Uterus (tissue), 4 donors: Measurements from ENCODE around the gene LSS. TPM values are rescaled to one million over a fixed set of nuclear protein-coding genes. Genes with fewer than 3 reads are reported as not detected.
A peak's percentile ranks its signal among the peaks of the same experiment; 100 is the strongest.

Source experiments
- DNase-seq, 2 donors: peaks; one replicate each; pipeline ENCODE4 v3.0.0-alpha.2; 2019 to 2020
- H3K27ac ChIP-seq, 2 donors: fragments of 200-600 bp; sonication (generic); 1 replicate in 1 of 2; 2 replicates in 1 of 2; pipeline ENCODE4 v1.5.1; 2016 to 2018
- H3K27me3 ChIP-seq, 2 donors: fragments of 200-600 bp; sonication (generic); one replicate each; pipeline ENCODE4 v1.5.1; 2018 to 2019; ENCODE audit warnings: control low read depth in 1 of 2
- H3K36me3 ChIP-seq, 2 donors: fragments of 200-600 bp; sonication (generic); one replicate each; pipeline ENCODE4 v1.5.1; 2019; ENCODE audit warnings: control low read depth in 1 of 2
- H3K4me1 ChIP-seq, 2 donors: fragments of 200-600 bp; sonication (generic); one replicate each; pipeline ENCODE4 v1.5.1; 2018 to 2019; ENCODE audit warnings: control low read depth in 1 of 2
- H3K4me3 ChIP-seq, 2 donors: fragments of 200-600 bp; sonication (generic); 1 replicate in 1 of 2; 2 replicates in 1 of 2; pipeline ENCODE4 v1.5.1; 2018 to 2019; ENCODE audit warnings: mild to moderate bottlenecking in 1 of 2
- H3K9me3 ChIP-seq, 2 donors: fragments of 200-600 bp; sonication (generic); one replicate each; pipeline ENCODE4 v1.5.1; 2019; ENCODE audit warnings: control low read depth in 1 of 2
- CTCF ChIP-seq, 4 experiments: fragments of 200-600 bp in 2 of 4; fragments of 450-650 bp in 2 of 4; sonication (generic) in 2 of 4; IDR thresholded peaks; one replicate each; pipeline ENCODE4 v1.5.1; 2016 to 2019; ENCODE audit warnings: antibody characterized with exemption in 4 of 4, mild to moderate bottlenecking in 2 of 4, moderate library complexity in 1 of 4
- POLR2A ChIP-seq, 2 donors: fragments of 450-650 bp; IDR thresholded peaks; one replicate each; pipeline ENCODE4 v1.6.1; 2016; ENCODE audit warnings: antibody characterized with exemption in 2 of 2, mild to moderate bottlenecking in 1 of 2, moderate library complexity in 1 of 2
- intact Hi-C: fragments of 100-400 bp; cut with DNase I; formaldehyde crosslinking; loops from one replicate; pipeline ENCODE4 v1.15.1; 2023; ENCODE audit warnings: low total_unique reads
- total RNA-seq, 4 donors: library from RNA; depleted of rRNA in 3 of 4; stranded (reverse); fragments of >200 nt in 3 of 4; gene quantifications; one replicate each; pipeline versions ENCODE4 v1.1.0 to v1.2.4, GENCODE V29; 2014 to 2023
- donor health status: DM: yes; HTN: yes; CAD: no.

Gene LSS
- total RNA-seq, 4 donors from 2014 or later, result 35.4 to 94.0 (median 41.5) TPM

GRCh38 chr21:46222436-46223116 lies 6.0 kb downstream of the LSS start:
- no peak for TF ChIP-seq CTCF (IDR thresholded peaks at IDR 0.05)
- TF ChIP-seq POLR2A (IDR thresholded peaks at IDR 0.05), result no peak
- Histone ChIP-seq H3K9me3 (no peaks in the 10 kb centered on the region), H3K36me3 (no peaks in the 10 kb centered on the region), H3K4me1 (peaks cover 0 to 12% of the 10 kb centered on the region in 2 donors), H3K27ac (no peak overlapping the region), H3K27me3 (no peaks in the 10 kb centered on the region), H3K4me3 (no peak overlapping the region)
- intact Hi-C loops, result loop anchor here (10.0 kb wide), 1 partner anchor 248 kb away; no protein-coding TSS in a partner anchor
- no peak for DNase-seq

- no peak for DNase-seq
- Histone ChIP-seq H3K4me1 (peaks cover 0 to 5% of the 10 kb centered on the region in 2 donors), H3K4me3 (no peak overlapping the region), H3K36me3 (no peaks in the 10 kb centered on the region), H3K9me3 (no peaks in the 10 kb centered on the region), H3K27me3 (no peaks in the 10 kb centered on the region), H3K27ac (no peak overlapping the region)
- TF ChIP-seq POLR2A (IDR thresholded peaks at IDR 0.05) (no peak), CTCF (IDR thresholded peaks at IDR 0.05) (no peak)
- intact Hi-C loops, result loop anchor here (10.0 kb wide), 1 partner anchor 247 kb away; no protein-coding TSS in a partner anchor
These were observed 6.7 kb downstream of the LSS start for GRCh38 chr21:46221664-46222435.

- Histone ChIP-seq H3K4me3 (no peak overlapping the region), H3K27ac (no peak overlapping the region), H3K27me3 (no peaks in the 10 kb centered on the region), H3K36me3 (no peaks in the 10 kb centered on the region), H3K9me3 (no peaks in the 10 kb centered on the region), H3K4me1 (no peaks in the 10 kb centered on the region)
- no peak for DNase-seq
- intact Hi-C loops, result loop anchor here (10.0 kb wide), 1 partner anchor 246 kb away; no protein-coding TSS in a partner anchor
- TF ChIP-seq CTCF (IDR thresholded peaks at IDR 0.05) (no peak), POLR2A (IDR thresholded peaks at IDR 0.05) (no peak)
These were observed 7.7 kb downstream of the LSS start for GRCh38 chr21:46220847-46221246.

GRCh38 chr21:46220275-46220810 lies 8.2 kb downstream of the LSS start:
- no peaks in the 10 kb centered on the region for H3K4me1 ChIP-seq
- no peaks in the 10 kb centered on the region for H3K36me3 ChIP-seq
- DNase-seq, result peak in 1 of 2 donors; percentile 6
- H3K9me3 ChIP-seq, result no peaks in the 10 kb centered on the region
- H3K27me3 ChIP-seq, result no peaks in the 10 kb centered on the region
- intact Hi-C loops, result loop anchor here (10.0 kb wide), 1 partner anchor 246 kb away; no protein-coding TSS in a partner anchor
- H3K27ac ChIP-seq, result no peak overlapping the region
- TF ChIP-seq POLR2A (IDR thresholded peaks at IDR 0.05), result no peak
- no peak for TF ChIP-seq CTCF (IDR thresholded peaks at IDR 0.05)
- no peak overlapping the region for H3K4me3 ChIP-seq
